Esophagus squamous epithelium (tissue), 4 donors: ENCODE data around the gene FCSK.

Experiments used
- CTCF ChIP-seq, 6 experiments: fragments of 450-650 bp in 4 of 6; fragments of 200-600 bp in 2 of 6; sonication (generic) in 2 of 6; IDR thresholded peaks; one replicate each; pipeline ENCODE4 v1.5.1; 2016 to 2019; ENCODE audit warnings: antibody characterized with exemption in 6 of 6, mild to moderate bottlenecking in 4 of 6, moderate library complexity in 4 of 6
- POLR2A ChIP-seq, 4 donors: fragments of 450-650 bp; IDR thresholded peaks; one replicate each; pipeline ENCODE4 v1.6.1; 2017; ENCODE audit warnings: antibody characterized with exemption in 4 of 4, mild to moderate bottlenecking in 4 of 4, moderate library complexity in 3 of 4

GRCh38 chr16:70460737-70461261 lies 6.4 kb downstream of the FCSK start:
- TF ChIP-seq CTCF (IDR thresholded peaks at IDR 0.05) (no peak), POLR2A (IDR thresholded peaks at IDR 0.05) (no peak)
